Stimulated activated naive CD8-positive, alpha-beta T cell treated with anti-CD3 and anti-CD28 coated beads, Interleukin-15, Interleukin-2, amounts not matched to agents 100 ng/mL and 50 ng/mL, for 24 hours (primary cell): Measurements from ENCODE around the gene DTNB.

Source experiments
- H3K27ac Mint-ChIP-seq: one replicate; pipeline ENCODE4 v1.8.0; 2021; ENCODE audit warnings: mild to moderate bottlenecking, mixed read lengths
- H3K27me3 Mint-ChIP-seq: one replicate; pipeline ENCODE4 v1.8.0; 2021; ENCODE audit warnings: mixed read lengths
- H3K36me3 Mint-ChIP-seq: one replicate; pipeline ENCODE4 v1.8.0; 2021; ENCODE audit warnings: low read depth, mixed read lengths
- H3K4me1 Mint-ChIP-seq: one replicate; pipeline ENCODE4 v1.8.0; 2021; ENCODE audit warnings: low read depth, mixed read lengths
- H3K4me3 Mint-ChIP-seq: one replicate; pipeline ENCODE4 v1.8.0; 2021; ENCODE audit warnings: mild to moderate bottlenecking, mixed read lengths
- H3K9me3 Mint-ChIP-seq: one replicate; pipeline ENCODE4 v1.8.0; 2021; ENCODE audit warnings: mixed read lengths

DTNB gene

DNA sequence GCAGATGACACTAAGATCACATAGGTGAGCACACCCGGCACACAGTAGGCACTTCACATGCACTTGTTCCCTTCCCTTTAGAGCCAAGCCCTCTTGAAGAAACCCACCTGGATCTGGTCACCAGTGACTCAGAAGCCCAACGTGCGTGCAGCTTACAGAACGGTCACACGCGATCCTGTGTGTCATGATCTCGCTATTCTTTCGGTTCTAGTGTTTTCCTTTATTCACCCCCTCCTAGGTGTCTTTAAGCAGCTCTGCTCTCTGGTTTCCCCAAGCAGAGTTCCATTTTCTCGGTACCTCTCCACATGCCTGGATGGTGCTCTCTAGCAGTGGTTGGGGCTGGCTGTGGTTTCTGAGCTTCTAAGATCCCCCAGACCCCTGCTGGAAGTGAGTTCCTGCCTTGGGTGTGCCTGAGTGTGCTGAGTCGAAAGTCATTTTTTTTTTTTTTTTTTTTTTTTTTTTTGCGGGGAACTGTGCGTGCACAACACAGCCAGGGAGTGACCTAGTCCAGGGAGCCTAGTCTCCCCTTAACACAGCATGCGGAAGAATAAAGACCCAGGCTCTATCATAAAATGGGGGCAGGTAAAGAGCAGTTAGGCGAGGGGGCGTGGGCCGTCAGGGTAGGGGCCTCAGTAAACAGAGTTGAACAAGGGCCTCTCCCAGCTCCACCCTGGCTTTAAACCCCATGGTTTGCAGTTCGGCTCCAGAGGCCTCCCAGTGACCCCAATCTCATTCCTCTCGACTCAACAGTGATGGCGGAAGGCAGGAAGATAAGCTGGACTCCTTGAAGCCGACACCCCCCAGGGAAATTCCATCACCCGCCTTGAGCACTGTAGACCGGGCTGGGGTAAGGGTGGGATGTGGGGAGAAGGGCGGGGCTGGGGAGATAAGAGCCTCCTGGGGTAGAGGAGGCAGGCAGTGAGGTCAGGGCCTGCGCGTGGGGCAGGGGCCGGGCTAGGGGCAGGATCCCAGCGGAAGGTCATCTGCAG, 301.8 kb downstream of the DTNB start:
- Mint-ChIP-seq H3K9me3 (no peaks in the 10 kb centered on the region), H3K27me3 (no peaks in the 10 kb centered on the region), H3K36me3 (no peaks in the 10 kb centered on the region), H3K27ac (no peak overlapping the region), H3K4me1 (peaks cover 11% of the 10 kb centered on the region), H3K4me3 (no peak overlapping the region)

DNA sequence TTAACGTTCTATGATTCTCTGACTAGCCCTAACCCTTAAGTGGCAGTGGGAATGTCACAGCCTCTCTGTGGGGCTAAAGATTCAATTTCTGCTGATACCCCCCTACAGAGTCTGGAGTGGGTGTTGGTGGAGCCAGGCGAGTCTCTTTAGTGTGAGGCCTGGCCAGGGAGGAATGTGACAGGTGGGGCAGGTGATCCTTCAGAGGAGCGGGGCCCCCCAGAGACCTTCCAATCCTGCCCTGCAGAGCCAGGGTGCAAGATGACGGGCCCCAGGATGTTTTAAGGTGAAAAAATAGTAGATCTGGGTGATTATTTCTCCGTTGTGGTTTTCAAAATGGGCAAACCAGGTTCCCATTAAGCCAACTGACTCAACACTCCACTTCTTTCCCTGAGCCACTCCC, 303.5 kb downstream of the DTNB start:
- no peak overlapping the region for H3K4me3 Mint-ChIP-seq
- H3K36me3 Mint-ChIP-seq: no peaks in the 10 kb centered on the region
- peaks cover 3% of the 10 kb centered on the region for H3K4me1 Mint-ChIP-seq
- no peaks in the 10 kb centered on the region for H3K27me3 Mint-ChIP-seq
- no peaks in the 10 kb centered on the region for H3K9me3 Mint-ChIP-seq
- H3K27ac Mint-ChIP-seq: no peak overlapping the region

DNA sequence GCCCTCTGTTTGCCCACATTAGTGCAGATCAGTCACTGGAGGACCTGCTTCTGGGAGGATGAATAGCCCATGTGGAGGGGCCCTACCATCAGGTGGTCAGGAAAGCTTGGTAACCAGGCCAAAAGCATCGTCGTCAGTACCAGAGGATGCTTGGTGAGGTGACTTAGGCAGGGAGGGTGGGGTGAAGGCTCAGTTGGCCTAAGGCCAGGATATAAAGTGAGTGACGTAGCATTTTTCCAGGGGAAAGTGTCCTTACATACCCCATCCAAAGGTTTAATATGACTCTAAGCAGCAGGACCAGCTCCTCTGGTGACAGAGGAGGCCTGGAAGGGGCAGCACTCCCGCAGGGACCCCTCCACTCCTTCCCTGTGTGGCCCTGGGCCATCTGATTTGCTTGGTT, 303.9 kb downstream of the DTNB start:
- Mint-ChIP-seq H3K4me3 (no peak overlapping the region), H3K9me3 (no peaks in the 10 kb centered on the region), H3K27ac (no peak overlapping the region), H3K4me1 (peaks cover 3% of the 10 kb centered on the region), H3K36me3 (no peaks in the 10 kb centered on the region), H3K27me3 (no peaks in the 10 kb centered on the region)

DNA sequence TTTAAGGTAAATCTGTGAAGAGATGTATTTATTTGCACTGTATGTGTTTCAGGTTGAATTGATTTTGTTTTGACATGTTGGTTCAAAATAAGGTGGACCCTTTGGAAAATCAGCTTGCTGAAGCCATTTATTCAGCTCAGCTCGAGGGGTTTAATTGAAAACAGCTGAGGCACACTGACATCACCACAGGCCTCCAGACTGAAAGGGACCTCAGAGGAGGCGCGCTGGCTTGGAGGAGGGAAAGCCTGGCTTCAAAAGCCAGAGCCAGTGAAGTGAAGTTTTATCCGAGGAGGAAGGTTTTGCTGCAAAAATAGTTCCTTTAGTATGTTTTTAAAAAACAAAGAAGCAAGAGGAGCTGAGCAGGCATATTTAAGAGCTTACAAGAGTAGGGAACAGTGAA, 304.7 kb downstream of the DTNB start:
- Mint-ChIP-seq H3K36me3 (no peaks in the 10 kb centered on the region), H3K27ac (no peak overlapping the region), H3K9me3 (no peaks in the 10 kb centered on the region), H3K4me1 (peaks cover 6% of the 10 kb centered on the region), H3K4me3 (no peak overlapping the region), H3K27me3 (no peaks in the 10 kb centered on the region)

DNA sequence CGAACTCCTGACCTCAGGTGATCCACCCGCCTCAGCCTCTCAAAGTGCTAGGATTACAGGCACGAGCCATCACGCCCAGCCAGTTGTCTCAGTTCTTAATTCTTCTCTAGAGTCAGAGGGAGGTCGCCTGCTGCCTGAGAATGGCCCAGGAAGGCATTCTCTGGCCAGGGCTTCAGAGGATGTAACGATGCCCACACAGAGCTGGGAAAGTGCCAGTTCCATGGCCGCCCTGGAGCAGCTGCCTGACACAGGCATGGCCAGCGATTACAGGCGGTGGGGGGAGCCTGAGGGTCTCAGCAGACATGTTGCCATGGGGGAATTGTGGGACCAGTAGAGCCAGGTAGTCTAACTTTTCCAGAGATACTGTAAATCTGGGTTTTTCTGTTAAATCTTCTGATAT, 306.1 kb downstream of the DTNB start:
- Mint-ChIP-seq H3K4me1 (peaks cover 17% of the 10 kb centered on the region), H3K36me3 (no peaks in the 10 kb centered on the region), H3K27ac (no peak overlapping the region), H3K4me3 (no peak overlapping the region), H3K9me3 (no peaks in the 10 kb centered on the region), H3K27me3 (no peaks in the 10 kb centered on the region)

DNA sequence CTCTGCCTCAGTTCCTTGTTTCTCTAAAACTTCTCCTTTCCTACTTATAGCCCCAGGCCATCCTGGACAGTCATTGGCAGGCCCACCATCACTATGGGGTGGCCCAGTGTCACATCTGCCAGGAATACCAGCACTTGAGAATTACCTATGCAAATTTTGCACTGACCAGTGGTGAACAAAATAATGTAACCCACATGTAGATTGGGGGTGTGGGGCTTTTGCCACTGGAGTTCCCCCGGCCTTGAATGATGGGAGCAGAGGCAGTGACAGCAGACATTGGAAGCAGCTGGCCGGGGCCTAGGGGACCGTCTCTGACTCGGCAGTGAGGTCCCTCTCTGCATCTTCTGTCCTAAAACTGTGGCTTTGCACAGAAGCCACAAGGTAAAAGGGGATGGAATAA, 306.7 kb downstream of the DTNB start:
- peaks cover 19% of the 10 kb centered on the region for H3K4me1 Mint-ChIP-seq
- no peaks in the 10 kb centered on the region for H3K27me3 Mint-ChIP-seq
- H3K36me3 Mint-ChIP-seq: no peaks in the 10 kb centered on the region
- no peaks in the 10 kb centered on the region for H3K9me3 Mint-ChIP-seq
- no peak overlapping the region for H3K27ac Mint-ChIP-seq
- H3K4me3 Mint-ChIP-seq: no peak overlapping the region

DNA sequence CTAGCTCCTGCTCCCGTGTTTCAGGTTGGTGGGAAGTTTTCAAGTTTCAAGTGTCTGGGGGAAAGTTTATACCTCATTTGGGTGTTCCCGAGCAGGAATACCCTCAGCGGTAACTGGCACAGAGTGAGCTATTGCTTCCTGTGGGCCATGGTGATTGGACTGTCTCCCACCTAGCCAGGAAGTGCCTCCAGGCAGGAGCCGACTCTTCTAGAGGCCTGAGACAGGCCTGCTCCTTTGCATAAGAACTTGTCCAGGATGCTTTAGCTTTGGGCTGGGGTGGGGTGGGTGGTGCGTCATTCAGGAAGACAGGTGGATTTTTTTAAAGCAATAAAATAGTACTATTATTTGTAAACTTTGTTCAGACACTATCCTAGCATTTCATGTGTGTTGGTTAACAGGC, 308.1 kb downstream of the DTNB start:
- Mint-ChIP-seq H3K27me3 (no peaks in the 10 kb centered on the region), H3K9me3 (no peaks in the 10 kb centered on the region), H3K4me1 (peaks cover 20% of the 10 kb centered on the region), H3K4me3 (no peak overlapping the region), H3K27ac (no peak overlapping the region), H3K36me3 (no peaks in the 10 kb centered on the region)

DNA sequence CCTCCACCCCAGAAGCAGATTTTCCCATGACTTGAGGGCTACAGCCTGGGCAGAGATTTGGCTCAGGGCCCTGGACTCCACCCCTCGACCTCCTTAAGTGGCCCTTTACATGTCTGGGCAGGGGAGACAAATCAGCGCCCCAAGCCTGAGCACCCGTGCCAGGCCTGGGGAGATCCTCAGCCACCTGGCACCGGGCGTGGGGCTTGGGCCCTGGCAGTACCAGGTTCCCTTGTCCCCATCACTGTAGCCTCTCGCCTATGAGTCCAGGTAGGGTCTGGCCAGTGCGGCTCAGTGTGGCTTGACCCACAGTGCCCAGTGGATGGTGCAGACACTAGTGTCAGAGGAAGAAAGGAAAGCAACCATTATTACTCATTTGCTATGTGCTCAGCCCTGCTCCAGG, 309.6 kb downstream of the DTNB start:
- peak overlapping the region; percentile 17 for H3K4me3 Mint-ChIP-seq
- H3K36me3 Mint-ChIP-seq: no peaks in the 10 kb centered on the region
- H3K9me3 Mint-ChIP-seq: no peaks in the 10 kb centered on the region
- H3K27me3 Mint-ChIP-seq: no peaks in the 10 kb centered on the region
- H3K4me1 Mint-ChIP-seq: peaks cover 18% of the 10 kb centered on the region
- H3K27ac Mint-ChIP-seq: no peak overlapping the region

DNA sequence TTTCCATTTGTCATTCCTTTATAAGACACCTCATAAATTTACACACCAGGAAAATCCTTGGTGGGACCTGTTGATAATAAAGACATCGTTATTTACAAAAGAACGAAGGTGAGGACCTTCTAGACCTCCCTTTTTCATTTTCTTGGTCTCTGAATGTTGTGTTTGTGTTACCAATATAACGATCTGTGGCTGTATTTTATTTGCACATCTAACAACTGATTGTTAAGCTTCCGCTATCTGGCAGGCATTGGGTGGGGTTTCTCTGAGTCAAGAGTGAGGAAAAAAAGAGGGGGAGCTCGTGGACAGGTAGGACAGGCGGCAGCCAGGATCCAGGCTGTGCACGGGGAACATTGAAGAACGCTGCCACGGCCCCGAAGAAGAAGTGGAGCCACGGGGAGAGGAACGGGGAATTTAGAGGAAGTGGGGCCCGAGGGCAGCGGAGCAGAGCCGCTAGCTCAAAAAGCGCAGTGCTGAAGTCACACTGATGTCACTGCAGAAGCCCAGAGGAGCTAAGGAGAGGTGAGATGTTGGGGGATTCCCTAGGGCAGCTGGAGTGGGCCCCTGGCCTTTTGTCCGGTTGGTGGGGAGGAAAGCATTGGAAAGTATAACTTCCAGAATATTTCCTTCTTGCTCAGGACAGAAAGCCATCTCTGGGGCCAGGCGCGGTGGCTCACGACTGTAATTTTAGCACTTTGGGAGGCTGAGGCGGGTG, 310.8 kb downstream of the DTNB start:
- Mint-ChIP-seq H3K27me3 (no peaks in the 10 kb centered on the region), H3K27ac (peak overlapping the region; percentile 94), H3K4me1 (peaks cover 18% of the 10 kb centered on the region), H3K4me3 (peak overlapping the region; percentile 82), H3K9me3 (no peaks in the 10 kb centered on the region), H3K36me3 (no peaks in the 10 kb centered on the region)

DNA sequence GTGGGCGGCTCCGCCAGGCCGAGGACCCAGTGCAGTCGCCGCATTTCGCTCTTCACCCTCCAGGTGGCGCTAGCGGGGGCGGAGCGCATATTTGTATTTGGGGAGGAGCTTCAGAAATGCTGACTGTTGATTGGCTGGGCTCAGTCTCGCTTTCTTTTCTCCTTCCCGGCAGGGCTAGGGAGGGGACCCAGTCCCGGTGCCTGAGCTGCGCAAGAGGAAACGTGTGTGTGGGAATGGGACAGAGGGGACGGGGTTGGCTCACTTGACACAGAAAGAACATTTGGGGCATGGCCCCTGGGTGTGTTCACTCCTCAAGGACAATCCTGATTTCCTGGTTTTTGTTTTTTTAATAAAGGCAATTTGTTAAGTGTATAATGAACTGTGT, 311.3 kb downstream of the DTNB start:
- H3K27ac Mint-ChIP-seq: peak overlapping the region; percentile 94
- H3K4me3 Mint-ChIP-seq: peak overlapping the region; percentile 82
- H3K27me3 Mint-ChIP-seq: no peaks in the 10 kb centered on the region
- no peaks in the 10 kb centered on the region for H3K9me3 Mint-ChIP-seq
- no peaks in the 10 kb centered on the region for H3K36me3 Mint-ChIP-seq
- H3K4me1 Mint-ChIP-seq: peaks cover 18% of the 10 kb centered on the region

DNA sequence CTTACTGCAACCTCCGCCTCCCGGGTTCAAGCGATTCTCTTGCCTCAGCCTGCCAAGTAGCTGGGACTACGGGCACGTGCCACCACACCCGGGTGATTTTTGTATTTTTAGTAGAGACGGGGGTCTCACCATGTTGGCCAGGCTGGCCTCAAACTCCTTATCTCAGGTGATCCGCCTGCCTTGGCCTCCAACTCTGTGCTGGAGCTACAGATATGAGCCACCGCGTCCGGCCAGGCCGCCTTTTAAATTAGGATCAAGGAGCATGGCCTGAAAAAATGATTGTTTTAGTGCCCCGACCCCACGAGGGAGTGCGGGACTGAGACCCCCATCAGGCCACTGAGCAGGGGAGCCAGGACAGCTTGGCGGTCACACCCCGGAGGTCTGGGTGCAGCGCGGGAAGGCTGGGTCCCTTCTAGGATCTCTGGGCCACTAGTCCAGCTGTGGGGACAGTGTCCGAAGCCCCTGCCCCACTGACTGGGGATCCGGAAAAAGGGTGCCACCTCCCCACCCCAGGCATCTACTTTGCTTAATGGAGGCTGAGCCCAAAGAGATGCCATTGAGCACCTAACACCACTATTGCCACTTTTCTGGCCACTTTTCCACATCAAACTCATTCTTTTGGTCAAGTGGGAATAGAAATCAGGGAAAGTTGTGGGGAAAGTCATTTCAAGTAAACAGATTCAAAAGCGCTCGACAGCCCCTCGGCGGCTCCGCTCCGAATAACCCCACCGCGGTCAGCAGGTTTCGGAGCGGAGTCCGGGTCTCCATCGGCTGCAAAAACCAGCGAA, 311.9 kb downstream of the DTNB start:
- Mint-ChIP-seq H3K27ac (peak overlapping the region; percentile 94), H3K27me3 (no peaks in the 10 kb centered on the region), H3K4me1 (peaks cover 18% of the 10 kb centered on the region), H3K4me3 (peak overlapping the region; percentile 82), H3K9me3 (no peaks in the 10 kb centered on the region), H3K36me3 (no peaks in the 10 kb centered on the region)

DNA sequence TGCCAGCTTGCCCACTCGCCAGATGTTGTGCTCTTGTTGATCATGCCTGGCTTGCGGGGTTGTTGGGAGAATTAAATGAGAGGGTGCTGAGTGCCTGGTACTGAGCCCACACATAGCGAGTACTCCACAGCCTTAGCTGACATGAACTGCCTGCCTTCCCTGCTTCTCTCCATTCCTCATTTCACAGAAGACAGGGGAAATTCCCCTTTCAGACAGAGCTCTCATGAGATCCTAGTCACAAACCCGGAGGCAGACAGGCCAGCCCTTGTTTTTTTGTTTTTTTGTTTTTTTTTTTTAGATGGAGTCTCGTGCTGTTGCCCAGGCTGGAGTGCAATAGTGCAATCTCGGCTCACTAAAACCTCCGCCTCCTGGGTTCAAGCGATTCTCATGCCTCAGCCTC, 314.5 kb downstream of the DTNB start:
- H3K27ac Mint-ChIP-seq: no peak overlapping the region
- no peaks in the 10 kb centered on the region for H3K36me3 Mint-ChIP-seq
- H3K4me3 Mint-ChIP-seq: no peak overlapping the region
- peaks cover 20% of the 10 kb centered on the region for H3K4me1 Mint-ChIP-seq
- no peaks in the 10 kb centered on the region for H3K9me3 Mint-ChIP-seq
- peaks cover 3% of the 10 kb centered on the region for H3K27me3 Mint-ChIP-seq

DNA sequence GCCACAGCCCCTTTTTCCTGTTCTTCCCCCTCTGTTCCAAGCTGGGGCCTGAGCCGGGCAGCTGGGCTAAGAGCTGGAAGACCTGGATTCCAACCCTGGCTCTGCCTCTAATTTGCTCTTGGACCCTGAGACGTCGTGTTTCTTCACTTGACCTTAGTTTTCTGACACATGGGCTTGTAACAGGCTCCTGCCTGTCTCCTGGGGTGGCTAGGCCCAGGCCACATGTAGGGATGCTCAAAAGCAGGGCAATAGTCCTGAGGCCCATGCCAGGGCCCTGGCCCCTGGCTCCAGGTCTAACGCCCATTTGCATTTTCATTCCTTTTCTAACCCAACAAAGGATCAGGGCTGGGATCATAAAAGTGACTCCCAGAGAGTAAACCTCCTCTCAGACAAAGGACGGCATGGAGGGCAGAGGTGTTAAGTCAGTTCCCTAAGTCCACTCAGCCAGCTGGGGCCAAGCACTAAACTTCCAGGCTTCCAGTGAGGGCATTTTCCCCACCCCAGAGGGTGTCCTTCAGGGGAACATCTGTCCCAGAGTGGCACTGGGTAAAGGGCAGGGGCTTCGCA, 315.0 kb downstream of the DTNB start:
- no peak overlapping the region for H3K4me3 Mint-ChIP-seq
- no peaks in the 10 kb centered on the region for H3K36me3 Mint-ChIP-seq
- peaks cover 15% of the 10 kb centered on the region for H3K4me1 Mint-ChIP-seq
- H3K9me3 Mint-ChIP-seq: no peaks in the 10 kb centered on the region
- H3K27me3 Mint-ChIP-seq: peaks cover 3% of the 10 kb centered on the region
- H3K27ac Mint-ChIP-seq: no peak overlapping the region

DNA sequence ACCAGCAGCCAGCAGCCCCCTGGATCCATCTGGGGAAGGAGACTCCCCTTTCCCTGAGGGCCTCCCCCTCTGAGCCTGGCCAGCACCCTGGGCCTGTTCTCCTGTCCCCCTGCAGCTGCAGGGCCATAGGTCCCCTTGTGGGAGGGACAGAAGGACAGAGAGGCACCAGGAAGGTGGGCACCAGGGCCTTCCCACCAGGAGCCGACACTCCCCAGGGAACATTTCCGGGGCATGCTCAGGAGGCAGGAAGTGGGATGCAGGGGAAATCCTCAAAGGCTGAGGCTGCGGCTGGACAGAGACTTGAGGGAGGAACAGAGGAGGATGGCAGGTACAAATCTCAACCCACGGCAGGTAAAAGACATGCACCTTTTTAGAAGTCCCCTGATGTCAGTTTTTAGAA, 317.3 kb downstream of the DTNB start:
- Mint-ChIP-seq H3K27me3 (peaks cover 3% of the 10 kb centered on the region), H3K27ac (no peak overlapping the region), H3K4me1 (peaks cover 20% of the 10 kb centered on the region), H3K36me3 (no peaks in the 10 kb centered on the region), H3K9me3 (no peaks in the 10 kb centered on the region), H3K4me3 (no peak overlapping the region)
